DMS 273 treated with DMSO at 0.1 percent for 48 hours (cell line): ENCODE measurements around the gene GAS6.

Source experiments
- DNase-seq: peaks from one replicate; lab custom pipeline; 2025; lab: John Stamatoyannopoulos, UW

The GAS6 gene

DNA sequence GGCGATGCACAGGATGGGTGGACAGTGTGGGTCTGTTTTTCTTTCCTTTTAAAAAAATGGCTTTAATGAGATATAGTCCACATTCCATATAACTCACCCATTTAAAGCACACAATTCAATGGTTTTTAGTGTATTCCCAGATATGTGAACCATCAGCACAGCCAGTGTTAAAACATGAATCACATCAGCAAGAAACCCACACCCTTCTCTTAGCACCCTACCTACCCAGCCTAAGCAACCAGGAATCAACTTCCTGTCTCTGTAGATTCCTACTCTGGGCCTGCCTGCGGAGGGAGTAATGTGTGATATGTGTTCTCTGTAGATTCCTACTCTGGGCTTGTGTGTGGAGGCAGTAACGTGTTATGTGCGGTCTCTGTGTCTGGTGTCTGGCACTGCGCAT lies 92.9 kb downstream of the GAS6 start:
- no peak for DNase-seq
